ENCODE results near the gene MTARC1. TPM values are rescaled to one million over a fixed set of nuclear protein-coding genes. Genes with fewer than 3 reads are reported as not detected.

MTARC1 gene
- 18.8 TPM for total RNA-seq

DNA sequence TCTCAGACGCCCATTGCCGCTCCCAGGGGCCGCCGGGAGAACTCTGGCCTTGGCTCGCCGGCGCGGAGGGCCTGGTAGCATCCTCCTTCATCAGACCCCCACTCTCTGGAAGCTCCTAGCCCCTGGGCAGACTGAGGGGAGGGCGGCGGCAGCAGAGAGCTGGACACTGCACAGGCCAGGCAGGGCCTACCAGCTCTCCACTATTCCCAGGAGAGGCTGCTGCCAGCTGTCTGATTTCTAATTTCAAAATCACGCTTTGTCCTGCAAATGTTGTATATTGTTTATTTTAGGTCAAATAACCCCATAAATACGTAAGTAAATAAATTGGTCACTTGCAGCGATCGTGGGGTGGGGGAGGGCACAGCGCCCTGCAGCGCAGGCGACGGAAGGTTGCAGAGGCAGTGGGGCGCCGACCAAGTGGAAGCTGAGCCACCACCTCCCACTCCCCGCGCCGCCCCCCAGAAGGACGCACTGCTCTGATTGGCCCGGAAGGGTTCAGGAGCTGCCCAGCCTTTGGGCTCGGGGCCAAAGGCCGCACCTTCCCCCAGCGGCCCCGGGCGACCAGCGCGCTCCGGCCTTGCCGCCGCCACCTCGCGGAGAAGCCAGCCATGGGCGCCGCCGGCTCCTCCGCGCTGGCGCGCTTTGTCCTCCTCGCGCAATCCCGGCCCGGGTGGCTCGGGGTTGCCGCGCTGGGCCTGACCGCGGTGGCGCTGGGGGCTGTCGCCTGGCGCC is at the start of gene MTARC1:
Gene MTARC1, plus strand, starts transcription at position 577 of the 732 bp plus-strand sequence. Its CDS starts 32 bp downstream, at position 609.

DNA sequence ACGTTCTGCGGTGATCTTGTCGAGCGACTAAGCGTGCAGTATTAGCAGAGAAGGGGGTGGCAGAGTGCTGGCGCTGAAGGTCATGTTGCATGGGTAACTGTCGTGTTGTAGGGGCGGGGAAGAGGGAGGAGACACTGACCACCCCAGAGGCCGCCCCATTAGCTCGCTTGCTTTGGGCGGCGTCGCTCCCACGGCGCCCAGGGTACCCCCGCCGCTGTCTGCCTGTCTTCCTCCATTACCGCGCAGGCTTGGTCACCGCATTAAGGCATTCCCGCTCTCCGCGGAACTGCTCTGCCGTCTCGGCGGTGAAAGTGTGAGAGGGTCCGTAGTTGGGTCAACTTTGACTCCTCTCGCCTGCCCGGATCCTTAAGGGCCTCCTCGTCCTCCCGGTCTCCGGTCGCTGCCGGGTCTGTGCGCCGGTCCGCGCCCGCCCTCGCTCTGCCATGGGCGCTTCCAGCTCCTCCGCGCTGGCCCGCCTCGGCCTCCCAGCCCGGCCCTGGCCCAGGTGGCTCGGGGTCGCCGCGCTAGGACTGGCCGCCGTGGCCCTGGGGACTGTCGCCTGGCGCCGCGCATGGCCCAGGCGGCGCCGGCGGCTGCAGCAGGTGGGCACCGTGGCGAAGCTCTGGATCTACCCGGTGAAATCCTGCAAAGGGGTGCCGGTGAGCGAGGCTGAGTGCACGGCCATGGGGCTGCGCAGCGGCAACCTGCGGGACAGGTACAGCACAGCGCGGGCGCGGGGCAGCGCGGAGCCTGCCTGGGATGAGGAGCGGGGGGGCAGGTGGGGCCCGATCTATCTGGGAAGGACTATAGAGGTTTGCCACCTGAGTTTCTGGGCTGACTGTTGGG is 38.4 kb upstream of the MTARC1 start, which contains the start of gene MTARC2:
Gene MTARC2, plus strand, starts transcription at position 234 of the 846 bp plus-strand sequence. Its CDS starts 210 bp downstream, at position 444.

Other genes starting within 250 kb of the MTARC1 start
- 22.5 TPM for gene C1orf115, start 96.5 kb upstream of the MTARC1 start, total RNA-seq
- 8.1 TPM for gene MTARC2, start 38.6 kb upstream of the MTARC1 start, total RNA-seq
- 0.63 TPM for gene HLX, start 92.5 kb downstream of the MTARC1 start, total RNA-seq